HG03558 (cell line): ENCODE results near the gene CBX8.
A peak's percentile ranks its signal among the peaks of the same experiment; 100 is the strongest.

Experiments
- ATAC-seq: cut with Tn5 transposase; IDR thresholded peaks from one replicate; pipeline ENCODE4 v1.9.1; 2021; ENCODE audit warnings: moderate number of reproducible peaks; ENCODE audit not compliant: unreplicated experiment; ENCODE audit errors: extremely low read depth

The CBX8 gene

GRCh38 chr17:79796763-79797491 is at the start of gene CBX8:
CBX8 (minus strand) TSS chr17:79797077; CDS start chr17:79796998, 79 bp downstream.
- ATAC-seq, result peak; percentile 76

GRCh38 chr17:79845601-79845949 is 48.7 kb upstream of the CBX8 start:
- ATAC-seq, result no peak

GRCh38 chr17:79844869-79845600 is 48.2 kb upstream of the CBX8 start:
- ATAC-seq, result no peak

- ATAC-seq, result no peak
Measured at GRCh38 chr17:79843816-79844800, 47.2 kb upstream of the CBX8 start.

- ATAC-seq, result no peak
Measured at GRCh38 chr17:79843474-79843815, 46.6 kb upstream of the CBX8 start.

GRCh38 chr17:79842656-79843473 is 46.0 kb upstream of the CBX8 start:
- no peak for ATAC-seq

GRCh38 chr17:79842136-79842655 is 45.3 kb upstream of the CBX8 start:
- no peak for ATAC-seq

- no peak for ATAC-seq
Measured at GRCh38 chr17:79841369-79842135, 44.7 kb upstream of the CBX8 start.

GRCh38 chr17:79840989-79841286 is 44.1 kb upstream of the CBX8 start:
- no peak for ATAC-seq

- no peak for ATAC-seq
Measured at GRCh38 chr17:79840269-79840988, 43.6 kb upstream of the CBX8 start.

- no peak for ATAC-seq
Measured at GRCh38 chr17:79839356-79840268, 42.7 kb upstream of the CBX8 start, which contains the start of gene CBX4. CBX4 (minus strand) TSS chr17:79839440; CDS start chr17:79839251, 189 bp downstream.

GRCh38 chr17:79838522-79839274 is 41.8 kb upstream of the CBX8 start:
- ATAC-seq, result no peak

- ATAC-seq, result no peak
Measured at GRCh38 chr17:79837888-79838521, 41.1 kb upstream of the CBX8 start.

- ATAC-seq, result no peak
Measured at GRCh38 chr17:79836972-79837887, 40.4 kb upstream of the CBX8 start.

- no peak for ATAC-seq
Measured at GRCh38 chr17:79836510-79836971, 39.7 kb upstream of the CBX8 start.
